Fibroblast of pulmonary artery (primary cell): ENCODE results near the gene CDH15.

Source experiments
- DNase-seq: peaks from one replicate; pipeline ENCODE4 v3.0.0-alpha.2; 2010; ENCODE audit warnings: low read depth
- H3K4me3 ChIP-seq: replicated peaks from 2 replicates; pipeline ENCODE4 v1.5.1; 2011; ENCODE audit warnings: low read depth, mild to moderate bottlenecking, control low read depth, low read length, moderate library complexity
- CTCF ChIP-seq: IDR thresholded peaks from 2 replicates; pipeline ENCODE4 v1.5.1; 2011; ENCODE audit warnings: mild to moderate bottlenecking, control low read depth, low read length, inconsistent platforms; ENCODE audit errors: missing control alignments

CDH15 gene

GRCh38 chr16:89168381-89169189 lies 3.0 kb upstream of the CDH15 start:
- no peak overlapping the region for H3K4me3 ChIP-seq
- peak; percentile 3 for TF ChIP-seq CTCF
- peak; percentile 13 for DNase-seq

GRCh38 chr16:89169778-89170177 lies 1.8 kb upstream of the CDH15 start:
- no peak for TF ChIP-seq CTCF
- H3K4me3 ChIP-seq = no peak overlapping the region
- no peak for DNase-seq

GRCh38 chr16:89170346-89171215 lies 967 bp upstream of the CDH15 start:
- no peak overlapping the region for H3K4me3 ChIP-seq
- no peak for DNase-seq
- TF ChIP-seq CTCF = no peak

GRCh38 chr16:89172171-89172527 lies 601 bp downstream of the CDH15 start:
- no peak for TF ChIP-seq CTCF
- DNase-seq = no peak
- no peak overlapping the region for H3K4me3 ChIP-seq

- DNase-seq = no peak
- no peak overlapping the region for H3K4me3 ChIP-seq
- no peak for TF ChIP-seq CTCF
Observed at GRCh38 chr16:89172528-89173173, 1.1 kb downstream of the CDH15 start.

GRCh38 chr16:89173174-89173921 lies 1.8 kb downstream of the CDH15 start:
- H3K4me3 ChIP-seq = no peak overlapping the region
- no peak for DNase-seq
- no peak for TF ChIP-seq CTCF
